ENCODE measurements around the gene PRICKLE1. TPM values are rescaled to one million over a fixed set of nuclear protein-coding genes. Genes with fewer than 3 reads are reported as not detected.

PRICKLE1 gene
- total RNA-seq, 2 donors from 2014 or later: 7.5 to 12.4 TPM

DNA sequence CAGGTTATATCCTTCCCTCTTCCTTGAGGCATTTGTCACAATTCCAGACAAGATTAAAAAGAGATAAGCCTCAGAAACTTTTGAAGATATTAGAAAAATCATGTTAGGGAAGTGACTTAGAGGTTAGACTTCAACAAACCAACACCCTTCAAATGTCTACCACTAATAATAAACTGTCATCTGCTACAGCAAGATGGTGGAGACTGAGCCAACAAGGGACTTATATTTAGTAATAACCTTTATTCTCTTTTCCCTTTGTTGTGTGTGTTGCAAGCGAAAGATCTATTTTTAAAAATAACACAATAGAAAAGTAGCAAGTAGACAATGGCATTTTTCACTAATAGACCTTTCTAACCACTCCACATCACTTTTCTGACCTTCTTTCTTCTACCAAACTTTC, 28.6 kb downstream of the PRICKLE1 start:
- intact Hi-C loops (cut with DNase I): loop anchor here (10.0 kb wide), 1 partner anchor 436 kb away; no protein-coding TSS in a partner anchor
- 82% methylated on average over 1 of the region's 1 CpG for WGBS
- no peak overlapping the region for H3K27ac ChIP-seq
- TF ChIP-seq POLR2A (IDR thresholded peaks at IDR 0.05) (no peak), POLR2AphosphoS5 (IDR thresholded peaks at IDR 0.05) (no peak)
- TF ChIP-seq, protein P1, sequence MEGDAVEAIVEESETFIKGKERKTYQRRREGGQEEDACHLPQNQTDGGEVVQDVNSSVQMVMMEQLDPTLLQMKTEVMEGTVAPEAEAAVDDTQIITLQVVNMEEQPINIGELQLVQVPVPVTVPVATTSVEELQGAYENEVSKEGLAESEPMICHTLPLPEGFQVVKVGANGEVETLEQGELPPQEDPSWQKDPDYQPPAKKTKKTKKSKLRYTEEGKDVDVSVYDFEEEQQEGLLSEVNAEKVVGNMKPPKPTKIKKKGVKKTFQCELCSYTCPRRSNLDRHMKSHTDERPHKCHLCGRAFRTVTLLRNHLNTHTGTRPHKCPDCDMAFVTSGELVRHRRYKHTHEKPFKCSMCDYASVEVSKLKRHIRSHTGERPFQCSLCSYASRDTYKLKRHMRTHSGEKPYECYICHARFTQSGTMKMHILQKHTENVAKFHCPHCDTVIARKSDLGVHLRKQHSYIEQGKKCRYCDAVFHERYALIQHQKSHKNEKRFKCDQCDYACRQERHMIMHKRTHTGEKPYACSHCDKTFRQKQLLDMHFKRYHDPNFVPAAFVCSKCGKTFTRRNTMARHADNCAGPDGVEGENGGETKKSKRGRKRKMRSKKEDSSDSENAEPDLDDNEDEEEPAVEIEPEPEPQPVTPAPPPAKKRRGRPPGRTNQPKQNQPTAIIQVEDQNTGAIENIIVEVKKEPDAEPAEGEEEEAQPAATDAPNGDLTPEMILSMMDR (IDR thresholded peaks at IDR 0.05): no peak
- H3K36me3 ChIP-seq: no peaks in the 10 kb centered on the region
- no peak overlapping the region for H3K4me3 ChIP-seq
- H3K27me3 ChIP-seq (replicated peaks; ENCODE audit: insufficient read depth): no peaks in the 10 kb centered on the region
- H3K9me3 ChIP-seq: no peaks in the 10 kb centered on the region
- no peak for DNase-seq (ENCODE audit: low spot score)
- H3K4me1 ChIP-seq (replicated peaks): no peaks in the 10 kb centered on the region

DNA sequence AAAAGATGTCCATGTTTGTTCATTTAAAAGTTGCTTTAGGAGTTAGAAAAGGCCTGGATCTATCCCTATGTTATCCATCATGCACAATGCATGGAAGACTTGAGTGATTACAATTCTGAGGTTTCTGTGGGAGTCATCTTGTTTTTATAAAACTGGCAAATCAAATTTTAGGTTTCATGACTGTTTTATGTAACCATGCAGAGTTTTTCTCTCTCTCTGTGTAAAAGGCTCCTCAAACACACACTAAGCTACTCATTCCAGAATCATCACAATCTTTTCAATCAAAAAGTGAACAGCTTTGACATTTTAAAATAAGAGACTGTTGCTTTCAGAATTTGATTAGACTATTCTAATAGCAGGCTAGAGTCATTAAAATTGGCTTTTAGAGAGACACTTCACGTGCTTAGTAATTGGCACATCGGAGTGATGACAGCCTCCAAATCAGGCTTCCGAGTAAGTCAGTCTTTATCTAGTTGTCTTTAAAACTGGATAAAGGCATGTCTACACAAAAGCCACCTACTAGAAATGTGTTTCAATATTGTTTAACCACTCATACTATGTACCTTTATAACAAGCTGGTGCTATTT, 31.9 kb downstream of the PRICKLE1 start:
- intact Hi-C loops (cut with DNase I): no loop called here
- Histone ChIP-seq H3K36me3 (no peaks in the 10 kb centered on the region), H3K4me1 (replicated peaks) (no peaks in the 10 kb centered on the region), H3K9me3 (no peaks in the 10 kb centered on the region), H3K27ac (no peak overlapping the region), H3K27me3 (replicated peaks; ENCODE audit: insufficient read depth) (no peaks in the 10 kb centered on the region), H3K4me3 (no peak overlapping the region)
- TF ChIP-seq POLR2AphosphoS5 (IDR thresholded peaks at IDR 0.05) (no peak), POLR2A (IDR thresholded peaks at IDR 0.05) (no peak)
- TF ChIP-seq, protein P1 (IDR thresholded peaks at IDR 0.05): no peak
- 63% methylated on average over 3 of the region's 3 CpGs for WGBS
- no peak for DNase-seq (ENCODE audit: low spot score)

DNA sequence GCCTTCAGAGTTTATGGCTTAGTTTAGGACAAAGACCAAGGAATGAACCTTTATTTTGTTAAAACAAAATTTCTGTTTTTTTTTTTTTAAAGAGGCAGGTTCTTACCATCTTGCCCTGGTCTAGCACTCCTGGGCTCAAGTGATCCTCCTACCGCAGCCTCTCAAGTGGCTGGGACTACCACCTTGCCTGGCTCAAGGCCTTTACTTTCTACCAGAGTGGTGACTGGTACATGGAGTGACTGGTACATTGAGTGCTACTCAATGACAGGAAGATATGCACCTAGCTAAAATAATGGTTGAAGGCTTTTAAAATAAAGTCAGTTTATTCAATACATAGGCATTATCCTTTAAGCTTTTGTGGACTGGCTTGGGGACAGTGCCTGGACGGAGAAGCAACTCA, 32.6 kb downstream of the PRICKLE1 start:
- WGBS: 86% methylated on average over 2 of the region's 2 CpGs
- DNase-seq (ENCODE audit: low spot score): no peak
- Histone ChIP-seq H3K4me1 (replicated peaks) (no peaks in the 10 kb centered on the region), H3K4me3 (no peak overlapping the region), H3K27ac (no peak overlapping the region), H3K36me3 (no peaks in the 10 kb centered on the region), H3K9me3 (no peaks in the 10 kb centered on the region), H3K27me3 (replicated peaks; ENCODE audit: insufficient read depth) (no peaks in the 10 kb centered on the region)
- intact Hi-C loops (cut with DNase I): no loop called here
- TF ChIP-seq POLR2AphosphoS5 (IDR thresholded peaks at IDR 0.05): no peak
- TF ChIP-seq, protein P1 (IDR thresholded peaks at IDR 0.05): no peak
- TF ChIP-seq POLR2A (IDR thresholded peaks at IDR 0.05): no peak

DNA sequence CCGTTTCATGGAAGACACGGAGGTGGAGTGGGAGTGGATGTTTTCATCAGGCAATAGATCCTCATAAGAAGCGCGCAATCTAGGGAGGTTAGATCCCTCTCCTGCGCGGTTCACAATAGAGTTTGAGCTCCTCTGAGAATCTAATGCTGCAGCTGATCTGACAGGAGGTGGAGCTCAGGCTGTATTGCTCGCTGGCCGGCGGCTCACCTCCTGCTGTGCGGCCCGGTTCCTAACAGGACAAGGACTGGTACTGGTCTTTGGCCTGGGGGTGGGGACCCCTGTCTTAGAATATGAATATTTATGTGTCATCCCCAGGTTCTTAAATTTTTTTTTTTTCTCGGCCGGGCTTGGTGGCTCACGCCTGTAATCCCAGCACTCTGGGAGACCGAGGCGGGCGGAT, 36.7 kb downstream of the PRICKLE1 start:
- no peak for DNase-seq (ENCODE audit: low spot score)
- intact Hi-C loops (cut with DNase I): no loop called here
- no peaks in the 10 kb centered on the region for H3K27me3 ChIP-seq (replicated peaks; ENCODE audit: insufficient read depth)
- no peak overlapping the region for H3K4me3 ChIP-seq
- no peaks in the 10 kb centered on the region for H3K36me3 ChIP-seq
- H3K9me3 ChIP-seq: no peaks in the 10 kb centered on the region
- no peak overlapping the region for H3K27ac ChIP-seq
- no peaks in the 10 kb centered on the region for H3K4me1 ChIP-seq (replicated peaks)
- 86% methylated on average over 17 of the region's 17 CpGs for WGBS
- no peak for TF ChIP-seq POLR2AphosphoS5 (IDR thresholded peaks at IDR 0.05)
- TF ChIP-seq, protein P1 (IDR thresholded peaks at IDR 0.05): no peak

DNA sequence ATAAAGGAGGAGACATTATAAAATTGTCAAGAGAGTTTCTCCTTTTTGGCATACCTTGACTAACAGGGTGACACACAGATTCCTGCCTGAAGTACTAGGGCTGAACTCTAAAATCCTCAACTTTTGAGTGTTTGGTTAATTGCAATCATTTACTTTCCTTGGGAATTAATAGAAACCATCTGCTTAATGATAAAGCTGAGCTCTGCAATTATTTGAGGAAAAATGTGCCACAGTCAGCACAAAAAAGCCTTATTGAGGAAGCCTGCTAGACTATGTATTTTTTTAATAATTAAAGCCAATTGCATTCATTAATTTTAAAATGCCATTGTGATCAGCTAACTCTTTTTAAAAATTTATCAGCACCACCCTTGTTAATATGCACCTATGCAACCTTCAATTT, 38.7 kb downstream of the PRICKLE1 start:
- Histone ChIP-seq H3K4me3 (no peak overlapping the region), H3K27ac (no peak overlapping the region), H3K4me1 (replicated peaks) (no peaks in the 10 kb centered on the region), H3K27me3 (replicated peaks; ENCODE audit: insufficient read depth) (no peaks in the 10 kb centered on the region), H3K36me3 (no peaks in the 10 kb centered on the region), H3K9me3 (no peaks in the 10 kb centered on the region)
- no peak for TF ChIP-seq POLR2A (IDR thresholded peaks at IDR 0.05)
- TF ChIP-seq, protein P1 (IDR thresholded peaks at IDR 0.05): no peak
- TF ChIP-seq POLR2AphosphoS5 (IDR thresholded peaks at IDR 0.05): no peak
- no peak for DNase-seq (ENCODE audit: low spot score)
- intact Hi-C loops (cut with DNase I): no loop called here
